ENCODE data around the gene FOLR2.

Gene FOLR2

DNA sequence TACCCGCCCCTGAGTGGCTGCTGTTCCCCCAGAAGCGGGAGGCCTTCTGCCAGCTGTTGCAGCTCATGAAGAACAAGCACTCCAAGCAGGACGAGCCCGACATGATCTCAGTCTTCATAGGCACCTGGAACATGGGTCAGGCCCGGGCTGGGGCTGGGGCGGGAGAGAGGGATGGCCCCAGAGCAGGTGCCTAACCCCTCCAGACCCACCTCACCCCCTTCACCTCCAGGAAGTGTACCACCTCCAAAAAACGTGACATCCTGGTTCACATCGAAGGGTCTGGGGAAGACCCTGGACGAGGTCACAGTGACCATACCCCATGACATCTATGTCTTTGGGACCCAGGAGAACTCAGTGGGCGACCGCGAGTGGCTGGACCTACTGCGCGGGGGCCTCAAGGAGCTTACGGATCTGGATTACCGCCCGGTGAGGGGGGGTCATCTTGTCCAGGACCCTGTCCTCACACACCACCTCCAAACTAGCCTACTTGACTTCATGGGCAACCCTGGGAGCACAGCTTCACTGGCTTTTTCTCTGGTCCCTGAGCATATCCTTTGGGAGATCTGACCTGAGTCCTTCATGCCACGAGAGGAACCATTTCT, 14.3 kb downstream of the FOLR2 start:
- DNase-seq = no peak

- no peak for DNase-seq
Measured at GRCh38 chr11:72231396-72232259, 15.0 kb downstream of the FOLR2 start.

- no peak for DNase-seq
Measured at GRCh38 chr11:72232260-72233055, 15.9 kb downstream of the FOLR2 start.

GRCh38 chr11:72233056-72233772, 16.6 kb downstream of the FOLR2 start:
- DNase-seq = no peak

DNA sequence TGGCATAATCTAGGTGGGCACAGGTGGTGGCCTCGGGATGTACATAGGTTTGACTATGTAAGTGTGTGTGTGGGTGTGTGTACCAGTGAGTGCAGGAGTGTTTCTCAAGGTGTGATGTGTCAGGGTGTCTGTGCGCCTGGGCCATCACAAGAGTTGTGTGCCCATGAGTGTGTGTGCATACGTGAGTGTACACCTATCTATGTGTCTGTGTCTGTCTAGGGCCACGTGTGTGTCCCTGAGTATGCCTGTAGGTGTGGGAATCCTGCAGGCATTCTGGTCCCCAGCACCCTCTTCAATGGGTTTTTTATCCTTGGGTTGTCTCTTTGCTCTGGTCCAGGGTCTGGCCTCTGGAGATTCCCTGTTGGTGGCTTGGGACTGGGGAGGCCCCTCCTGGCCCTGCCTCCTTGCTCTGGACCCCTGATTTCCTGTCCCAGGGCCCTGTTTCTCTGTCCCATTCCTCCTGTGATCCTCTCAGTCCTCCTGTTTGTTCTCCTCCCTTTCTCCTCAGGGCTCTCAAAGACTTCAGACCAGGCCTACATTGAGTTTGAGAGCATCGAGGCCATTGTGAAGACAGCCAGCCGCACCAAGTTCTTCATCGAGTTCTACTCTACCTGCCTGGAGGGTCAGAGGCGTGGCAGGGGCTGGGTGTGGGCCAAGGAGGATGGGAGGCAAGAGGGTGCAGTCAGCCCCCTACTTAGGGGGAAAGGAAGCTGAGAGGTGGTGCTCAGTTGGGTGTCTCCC, 17.3 kb downstream of the FOLR2 start:
- no peak for DNase-seq

GRCh38 chr11:72234514-72234830, 17.9 kb downstream of the FOLR2 start:
- no peak for DNase-seq

- DNase-seq = no peak
Measured at GRCh38 chr11:72234920-72235319, 18.3 kb downstream of the FOLR2 start.

DNA sequence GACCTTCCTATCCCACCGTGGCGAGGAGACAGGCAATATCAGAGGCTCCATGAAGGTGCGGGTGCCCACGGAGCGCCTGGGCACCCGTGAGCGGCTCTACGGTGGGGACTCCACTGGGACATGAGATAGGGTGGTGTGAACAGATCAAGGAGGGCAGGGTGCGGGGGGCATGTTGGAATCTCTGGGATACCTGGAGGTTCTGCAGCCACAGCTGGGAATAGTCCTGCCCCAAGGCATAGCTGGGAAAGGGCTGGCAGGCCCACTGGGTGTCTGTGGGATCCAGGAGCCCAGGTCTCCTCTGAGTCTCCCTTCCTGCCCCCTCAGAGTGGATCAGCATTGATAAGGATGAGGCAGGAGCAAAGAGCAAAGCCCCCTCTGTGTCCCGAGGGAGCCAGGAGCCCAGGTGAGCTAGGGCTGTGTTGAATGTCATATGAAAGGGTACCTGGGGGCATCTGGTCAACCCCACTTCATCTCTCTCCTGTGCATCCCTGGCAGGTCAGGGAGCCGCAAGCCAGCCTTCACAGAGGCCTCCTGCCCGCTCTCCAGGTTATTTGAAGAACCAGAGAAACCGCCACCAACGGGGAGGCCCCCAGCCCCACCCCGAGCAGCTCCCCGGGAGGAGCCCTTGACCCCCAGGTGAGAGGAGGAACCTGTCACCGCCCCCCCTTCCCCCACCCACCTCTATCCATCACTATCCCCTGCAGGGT, 18.9 kb downstream of the FOLR2 start:
- no peak for DNase-seq

DNA sequence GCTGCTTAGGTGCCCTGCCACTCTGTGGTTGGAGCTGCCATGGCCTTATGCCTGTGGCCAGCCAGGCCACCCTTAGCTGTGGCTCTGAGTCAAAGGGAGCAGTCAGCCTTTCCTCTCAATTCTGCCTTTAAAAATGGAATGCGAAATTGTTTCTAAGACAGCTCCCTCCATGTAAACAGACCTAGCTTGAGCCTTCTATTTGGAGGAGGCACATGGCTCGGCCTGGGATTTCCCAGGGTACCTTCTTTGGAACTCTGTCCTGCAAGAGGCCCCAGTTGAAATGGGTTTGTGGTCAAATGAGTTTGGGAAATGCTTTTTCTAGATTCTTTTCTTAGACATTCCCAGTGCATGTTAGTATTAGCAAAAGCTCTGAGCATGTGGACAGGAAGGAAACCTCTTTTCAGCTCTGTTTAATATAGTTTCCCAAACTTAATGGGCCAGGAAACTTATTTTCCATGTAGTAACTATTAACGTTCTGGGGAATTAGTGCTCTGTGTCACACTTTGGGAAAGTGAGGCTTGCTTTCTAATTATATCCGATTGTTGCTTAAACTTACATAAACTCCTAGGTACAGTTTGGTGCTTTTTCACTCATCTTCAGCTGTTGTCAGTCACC, 19.6 kb downstream of the FOLR2 start:
- no peak for DNase-seq

DNA sequence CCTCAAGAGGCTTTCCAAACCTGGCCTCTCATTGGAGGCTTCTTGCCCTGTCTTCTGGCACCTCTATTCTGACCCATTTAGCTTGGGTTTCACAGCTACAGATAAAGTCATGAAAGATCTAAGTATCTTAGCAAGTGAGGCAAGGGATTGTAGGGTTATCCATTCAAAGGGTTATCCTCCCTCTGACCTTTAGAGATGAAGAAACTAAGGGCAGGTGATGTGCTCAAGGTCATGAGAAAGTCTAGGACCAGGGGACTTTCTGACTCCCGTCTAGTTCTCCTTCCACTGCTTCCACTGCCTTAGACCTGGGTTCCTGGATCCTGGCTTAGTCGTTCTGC, 20.1 kb downstream of the FOLR2 start:
- DNase-seq = no peak

DNA sequence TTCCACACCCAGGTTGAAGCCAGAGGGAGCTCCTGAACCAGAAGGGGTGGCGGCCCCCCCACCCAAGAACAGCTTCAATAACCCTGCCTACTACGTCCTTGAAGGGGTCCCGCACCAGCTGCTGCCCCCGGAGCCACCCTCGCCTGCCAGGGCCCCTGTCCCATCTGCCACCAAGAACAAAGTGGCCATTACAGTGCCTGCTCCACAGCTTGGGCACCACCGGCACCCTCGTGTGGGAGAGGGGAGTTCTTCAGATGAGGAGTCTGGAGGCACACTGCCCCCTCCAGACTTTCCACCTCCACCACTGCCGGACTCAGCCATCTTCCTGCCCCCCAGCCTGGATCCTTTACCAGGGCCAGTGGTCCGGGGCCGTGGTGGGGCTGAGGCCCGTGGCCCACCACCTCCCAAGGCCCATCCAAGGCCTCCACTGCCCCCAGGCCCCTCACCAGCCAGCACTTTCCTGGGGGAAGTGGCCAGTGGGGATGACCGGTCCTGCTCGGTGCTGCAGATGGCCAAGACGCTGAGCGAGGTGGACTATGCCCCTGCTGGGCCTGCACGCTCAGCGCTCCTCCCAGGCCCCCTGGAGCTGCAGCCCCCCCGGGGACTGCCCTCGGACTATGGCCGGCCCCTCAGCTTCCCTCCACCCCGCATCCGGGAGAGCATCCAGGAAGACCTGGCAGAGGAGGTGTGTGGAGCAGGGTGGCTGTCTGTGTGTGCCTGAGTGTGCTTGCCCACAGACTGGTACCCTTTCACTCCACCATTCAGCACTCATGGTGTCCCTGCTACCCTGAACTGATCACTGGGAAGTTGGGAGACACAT, 20.7 kb downstream of the FOLR2 start:
- no peak for DNase-seq

GRCh38 chr11:72238040-72238450, 21.5 kb downstream of the FOLR2 start:
- DNase-seq = peak; percentile 56

DNA sequence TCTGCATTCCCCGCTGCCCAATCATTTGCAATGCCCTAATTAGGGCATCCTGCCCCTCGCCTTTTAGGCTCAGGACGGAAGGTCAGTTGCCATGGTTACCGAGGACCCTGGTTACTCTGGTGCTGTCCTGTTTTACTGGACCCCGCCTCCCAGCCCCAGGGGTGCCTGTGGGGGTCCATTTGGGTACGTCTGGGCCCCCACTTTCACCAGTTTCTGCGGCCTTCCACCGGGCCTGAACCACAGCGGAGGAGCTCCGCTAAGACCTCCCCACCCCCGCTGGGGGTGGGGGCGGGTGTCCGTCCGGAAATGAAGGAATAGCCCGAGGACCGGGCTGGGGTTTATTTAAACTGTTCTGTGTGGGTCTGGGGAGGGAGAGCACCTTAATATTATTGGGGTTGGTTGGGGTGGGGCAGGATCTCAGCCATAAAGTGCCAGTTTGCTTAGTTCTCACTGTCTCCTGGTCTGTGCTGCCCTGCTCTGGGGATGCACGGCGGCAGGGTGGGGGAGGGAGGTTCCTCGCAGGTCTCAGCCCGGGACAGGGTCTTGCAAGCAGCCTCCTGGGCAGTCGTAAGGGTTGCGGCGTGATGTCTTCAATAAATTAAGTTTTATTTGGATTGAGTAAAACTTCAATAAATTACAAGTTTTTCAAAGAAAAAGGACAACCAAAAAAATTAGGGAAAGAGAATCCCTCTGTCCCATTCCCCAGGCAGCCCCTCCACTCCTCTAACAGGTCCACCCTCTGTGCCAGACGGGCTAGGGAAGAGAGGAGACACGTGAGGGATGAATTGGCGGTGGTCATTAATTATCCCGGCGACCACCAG, 22.1 kb downstream of the FOLR2 start:
- DNase-seq = no peak

- no peak for DNase-seq
Measured at GRCh38 chr11:72239313-72239848, 22.8 kb downstream of the FOLR2 start.

GRCh38 chr11:72239849-72240460, 23.4 kb downstream of the FOLR2 start:
- DNase-seq = peak; percentile 22

GRCh38 chr11:72240461-72241290, 24.1 kb downstream of the FOLR2 start:
- no peak for DNase-seq

GRCh38 chr11:72241291-72241781, 24.7 kb downstream of the FOLR2 start:
- DNase-seq = no peak

GRCh38 chr11:72242141-72242540, 25.5 kb downstream of the FOLR2 start:
- no peak for DNase-seq

Measured in CD4-positive, alpha-beta T cell treated with Interferon gamma for 1 hour (primary cell).